Measurements from ENCODE around the gene PTPRS.

DNA sequence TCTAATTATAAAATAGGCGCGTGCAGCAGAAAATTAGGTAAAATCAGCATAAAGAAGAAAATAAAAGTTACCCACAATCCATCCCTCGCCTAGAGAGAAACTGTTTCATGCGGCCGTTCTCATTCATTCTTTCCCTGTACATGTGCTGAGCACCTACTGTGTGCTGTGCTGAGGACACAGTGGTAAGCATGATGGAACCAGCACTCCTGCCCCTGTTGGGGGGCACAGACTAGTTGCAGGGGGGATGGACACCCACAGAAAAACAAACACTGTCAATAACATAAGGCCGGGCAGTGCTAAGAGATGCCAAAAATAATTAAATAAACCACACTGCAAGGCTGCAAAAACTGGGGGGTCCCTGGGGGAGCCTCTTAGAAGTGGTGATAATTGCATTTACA, 43.3 kb downstream of the PTPRS start:
- TF ChIP-seq EZH2 (IDR thresholded peaks at IDR 0.05) = no peak
- TF ChIP-seq, protein P1, sequence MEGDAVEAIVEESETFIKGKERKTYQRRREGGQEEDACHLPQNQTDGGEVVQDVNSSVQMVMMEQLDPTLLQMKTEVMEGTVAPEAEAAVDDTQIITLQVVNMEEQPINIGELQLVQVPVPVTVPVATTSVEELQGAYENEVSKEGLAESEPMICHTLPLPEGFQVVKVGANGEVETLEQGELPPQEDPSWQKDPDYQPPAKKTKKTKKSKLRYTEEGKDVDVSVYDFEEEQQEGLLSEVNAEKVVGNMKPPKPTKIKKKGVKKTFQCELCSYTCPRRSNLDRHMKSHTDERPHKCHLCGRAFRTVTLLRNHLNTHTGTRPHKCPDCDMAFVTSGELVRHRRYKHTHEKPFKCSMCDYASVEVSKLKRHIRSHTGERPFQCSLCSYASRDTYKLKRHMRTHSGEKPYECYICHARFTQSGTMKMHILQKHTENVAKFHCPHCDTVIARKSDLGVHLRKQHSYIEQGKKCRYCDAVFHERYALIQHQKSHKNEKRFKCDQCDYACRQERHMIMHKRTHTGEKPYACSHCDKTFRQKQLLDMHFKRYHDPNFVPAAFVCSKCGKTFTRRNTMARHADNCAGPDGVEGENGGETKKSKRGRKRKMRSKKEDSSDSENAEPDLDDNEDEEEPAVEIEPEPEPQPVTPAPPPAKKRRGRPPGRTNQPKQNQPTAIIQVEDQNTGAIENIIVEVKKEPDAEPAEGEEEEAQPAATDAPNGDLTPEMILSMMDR (IDR thresholded peaks at IDR 0.05) = no peak

Measured in neural progenitor cell (in vitro differentiated cells).